Osteocyte (in vitro differentiated cells): ENCODE measurements around the gene DIP2C. TPM values are rescaled to one million over a fixed set of nuclear protein-coding genes. Genes with fewer than 3 reads are reported as not detected.

ENCODE experiments used
- DNase-seq: peaks from one replicate; pipeline ENCODE4 v3.0.0; 2021; ENCODE audit warnings: mixed read lengths; ENCODE audit not compliant: unreplicated experiment; ENCODE audit errors: extremely low spot score
- H3K27ac Mint-ChIP-seq: one replicate; pipeline ENCODE4 v1.8.0; 2021; ENCODE audit warnings: mild to moderate bottlenecking, mixed read lengths; ENCODE audit not compliant: unreplicated experiment
- H3K27me3 Mint-ChIP-seq: one replicate; pipeline ENCODE4 v1.8.0; 2021; ENCODE audit warnings: mixed read lengths; ENCODE audit not compliant: unreplicated experiment
- H3K36me3 Mint-ChIP-seq: one replicate; pipeline ENCODE4 v1.8.0; 2021; ENCODE audit warnings: mixed read lengths; ENCODE audit not compliant: unreplicated experiment
- H3K4me1 Mint-ChIP-seq: one replicate; pipeline ENCODE4 v1.8.0; 2021; ENCODE audit warnings: mixed read lengths; ENCODE audit not compliant: unreplicated experiment
- H3K4me3 Mint-ChIP-seq: one replicate; pipeline ENCODE4 v1.8.0; 2021; ENCODE audit warnings: mild to moderate bottlenecking, moderate library complexity, mixed read lengths; ENCODE audit not compliant: unreplicated experiment
- H3K9me3 Mint-ChIP-seq: one replicate; pipeline ENCODE4 v1.8.0; 2021; ENCODE audit warnings: mixed read lengths; ENCODE audit not compliant: unreplicated experiment
- total RNA-seq: library from RNA; stranded (reverse); gene quantifications from 2 replicates; pipeline ENCODE4 v1.2.1, GENCODE V29; 2021
- TF ChIP-seq, protein P1 (sequence below): fragments of 200-600 bp; sonication (generic); IDR thresholded peaks from 2 replicates; pipeline ENCODE4 v1.5.0; 2021; ENCODE audit warnings: antibody characterized with exemption, mild to moderate bottlenecking, moderate library complexity

Gene DIP2C
- total RNA-seq, 1 donor from 2014 or later, result 36.8 TPM

GRCh38 chr10:571166-571565 is 118.3 kb downstream of the DIP2C start:
- Mint-ChIP-seq H3K27me3 (no peaks in the 10 kb centered on the region), H3K4me1 (peaks cover 28% of the 10 kb centered on the region), H3K27ac (peak overlapping the region; percentile 73), H3K9me3 (no peaks in the 10 kb centered on the region), H3K4me3 (no peak overlapping the region), H3K36me3 (no peaks in the 10 kb centered on the region)
- TF ChIP-seq, protein P1, sequence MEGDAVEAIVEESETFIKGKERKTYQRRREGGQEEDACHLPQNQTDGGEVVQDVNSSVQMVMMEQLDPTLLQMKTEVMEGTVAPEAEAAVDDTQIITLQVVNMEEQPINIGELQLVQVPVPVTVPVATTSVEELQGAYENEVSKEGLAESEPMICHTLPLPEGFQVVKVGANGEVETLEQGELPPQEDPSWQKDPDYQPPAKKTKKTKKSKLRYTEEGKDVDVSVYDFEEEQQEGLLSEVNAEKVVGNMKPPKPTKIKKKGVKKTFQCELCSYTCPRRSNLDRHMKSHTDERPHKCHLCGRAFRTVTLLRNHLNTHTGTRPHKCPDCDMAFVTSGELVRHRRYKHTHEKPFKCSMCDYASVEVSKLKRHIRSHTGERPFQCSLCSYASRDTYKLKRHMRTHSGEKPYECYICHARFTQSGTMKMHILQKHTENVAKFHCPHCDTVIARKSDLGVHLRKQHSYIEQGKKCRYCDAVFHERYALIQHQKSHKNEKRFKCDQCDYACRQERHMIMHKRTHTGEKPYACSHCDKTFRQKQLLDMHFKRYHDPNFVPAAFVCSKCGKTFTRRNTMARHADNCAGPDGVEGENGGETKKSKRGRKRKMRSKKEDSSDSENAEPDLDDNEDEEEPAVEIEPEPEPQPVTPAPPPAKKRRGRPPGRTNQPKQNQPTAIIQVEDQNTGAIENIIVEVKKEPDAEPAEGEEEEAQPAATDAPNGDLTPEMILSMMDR, result no peak
- no peak for DNase-seq

DNA sequence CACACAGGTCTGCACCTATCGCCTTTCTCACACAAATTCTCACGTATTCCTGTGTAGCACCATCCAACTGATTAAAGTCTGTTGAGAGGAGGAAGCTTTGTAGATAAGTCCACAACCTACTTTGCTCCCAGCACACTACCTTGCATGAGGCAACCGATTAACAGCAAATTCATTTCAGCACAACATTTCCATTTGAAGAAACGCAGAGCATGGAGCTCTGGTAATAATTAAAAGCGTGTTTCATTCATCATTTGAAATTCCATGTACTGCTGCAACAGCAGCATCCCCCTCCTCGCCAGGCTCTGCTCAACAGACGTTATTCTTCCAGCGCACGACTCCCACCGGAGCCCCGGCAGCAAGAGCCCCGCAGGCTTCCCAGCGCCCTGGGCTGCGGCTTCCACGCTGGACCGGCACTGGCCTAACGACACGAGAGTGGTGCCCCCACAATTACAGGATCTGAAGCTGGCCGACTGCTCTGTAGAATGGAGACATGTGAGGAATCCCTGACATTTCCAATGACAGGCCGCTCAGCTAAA is 118.8 kb downstream of the DIP2C start:
- no peaks in the 10 kb centered on the region for H3K36me3 Mint-ChIP-seq
- peak overlapping the region; percentile 10 for H3K27ac Mint-ChIP-seq
- H3K9me3 Mint-ChIP-seq, result no peaks in the 10 kb centered on the region
- H3K4me1 Mint-ChIP-seq, result peaks cover 31% of the 10 kb centered on the region
- no peak overlapping the region for H3K4me3 Mint-ChIP-seq
- DNase-seq, result no peak
- TF ChIP-seq, protein P1, result no peak
- no peaks in the 10 kb centered on the region for H3K27me3 Mint-ChIP-seq

GRCh38 chr10:569961-570627 is 119.4 kb downstream of the DIP2C start:
- Mint-ChIP-seq H3K27ac (peak overlapping the region; percentile 10), H3K9me3 (no peaks in the 10 kb centered on the region), H3K4me1 (peaks cover 25% of the 10 kb centered on the region), H3K27me3 (no peaks in the 10 kb centered on the region), H3K4me3 (no peak overlapping the region), H3K36me3 (no peaks in the 10 kb centered on the region)
- TF ChIP-seq, protein P1, result no peak
- no peak for DNase-seq

GRCh38 chr10:568848-569247 is 120.6 kb downstream of the DIP2C start:
- Mint-ChIP-seq H3K36me3 (peaks cover under 1% of the 10 kb centered on the region), H3K4me3 (no peak overlapping the region), H3K9me3 (peaks cover under 1% of the 10 kb centered on the region), H3K27ac (no peak overlapping the region), H3K4me1 (peaks cover 22% of the 10 kb centered on the region), H3K27me3 (no peaks in the 10 kb centered on the region)
- TF ChIP-seq, protein P1, result no peak
- DNase-seq, result no peak

DNA sequence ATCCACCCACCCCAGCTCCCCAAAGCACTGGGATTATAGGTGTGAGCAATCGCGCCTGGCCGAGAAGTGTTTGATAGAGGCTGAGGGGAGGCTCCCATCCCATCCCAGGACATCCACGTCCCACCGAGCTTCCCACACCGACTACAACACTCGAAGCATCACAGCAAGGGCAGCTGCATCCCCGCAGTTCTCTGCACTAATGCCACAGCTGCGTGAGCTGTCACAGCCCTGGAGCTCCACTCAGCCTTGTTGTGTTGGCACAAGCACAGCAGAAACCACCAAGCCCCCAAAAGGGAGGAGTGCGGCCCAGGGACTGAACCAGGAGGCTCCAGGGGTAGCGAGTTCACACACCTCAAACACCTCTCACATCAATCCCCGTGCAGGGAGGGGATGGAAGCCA is 121.6 kb downstream of the DIP2C start:
- H3K9me3 Mint-ChIP-seq, result peaks cover 4% of the 10 kb centered on the region

More for the DNA sequence above, 121.6 kb downstream of the DIP2C start:
- H3K4me3 Mint-ChIP-seq, result no peak overlapping the region
- H3K27me3 Mint-ChIP-seq, result no peaks in the 10 kb centered on the region
- TF ChIP-seq, protein P1, result no peak
- H3K4me1 Mint-ChIP-seq, result peaks cover 22% of the 10 kb centered on the region
- peaks cover 3% of the 10 kb centered on the region for H3K36me3 Mint-ChIP-seq
- no peak for DNase-seq
- no peak overlapping the region for H3K27ac Mint-ChIP-seq
